ENCODE measurements around the gene LILRB3. TPM values are rescaled to one million over a fixed set of nuclear protein-coding genes. Genes with fewer than 3 reads are reported as not detected.

The LILRB3 gene
- total and polyA plus RNA-seq, 2 donors (not counting 1 experiment from before 2014, with no cell fraction given), result not detected

GRCh38 chr19:54206831-54207177 lies 16.0 kb downstream of the LILRB3 start:
- no peak overlapping the region for H3K27ac ChIP-seq (ENCODE audit: insufficient read depth, low read length)
- peaks cover 5% of the 10 kb centered on the region for H4K20me1 ChIP-seq (ENCODE audit: control insufficient read depth, extremely low read depth, insufficient read depth, low read length)
- no peak overlapping the region for H3K4me3 ChIP-seq (replicated peaks in 1 of 4; ENCODE audit: control extremely low read depth in 1 of 4, insufficient read depth in 1 of 4, low read depth in 3 of 4, low read length in 4 of 4)
- H2AFZ ChIP-seq (ENCODE audit: low read length), result no peak overlapping the region
- TF ChIP-seq EZH2 (IDR thresholded peaks at IDR 0.05; ENCODE audit: low read length, missing control alignments), result no peak
- TF ChIP-seq, protein P1, sequence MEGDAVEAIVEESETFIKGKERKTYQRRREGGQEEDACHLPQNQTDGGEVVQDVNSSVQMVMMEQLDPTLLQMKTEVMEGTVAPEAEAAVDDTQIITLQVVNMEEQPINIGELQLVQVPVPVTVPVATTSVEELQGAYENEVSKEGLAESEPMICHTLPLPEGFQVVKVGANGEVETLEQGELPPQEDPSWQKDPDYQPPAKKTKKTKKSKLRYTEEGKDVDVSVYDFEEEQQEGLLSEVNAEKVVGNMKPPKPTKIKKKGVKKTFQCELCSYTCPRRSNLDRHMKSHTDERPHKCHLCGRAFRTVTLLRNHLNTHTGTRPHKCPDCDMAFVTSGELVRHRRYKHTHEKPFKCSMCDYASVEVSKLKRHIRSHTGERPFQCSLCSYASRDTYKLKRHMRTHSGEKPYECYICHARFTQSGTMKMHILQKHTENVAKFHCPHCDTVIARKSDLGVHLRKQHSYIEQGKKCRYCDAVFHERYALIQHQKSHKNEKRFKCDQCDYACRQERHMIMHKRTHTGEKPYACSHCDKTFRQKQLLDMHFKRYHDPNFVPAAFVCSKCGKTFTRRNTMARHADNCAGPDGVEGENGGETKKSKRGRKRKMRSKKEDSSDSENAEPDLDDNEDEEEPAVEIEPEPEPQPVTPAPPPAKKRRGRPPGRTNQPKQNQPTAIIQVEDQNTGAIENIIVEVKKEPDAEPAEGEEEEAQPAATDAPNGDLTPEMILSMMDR (conservative IDR thresholded peaks at IDR 0.05 in 1 of 2, IDR thresholded peaks at IDR 0.05 in 1 of 2; ENCODE audit: low read depth in 1 of 2, low read length in 2 of 2), result no peak
- no peaks in the 10 kb centered on the region for H3K9me3 ChIP-seq (ENCODE audit: control insufficient read depth, insufficient read depth, low read depth, low read length)
- no peak for DNase-seq (ENCODE audit: low read depth in 2 of 2)
- no peaks in the 10 kb centered on the region for H3K27me3 ChIP-seq (ENCODE audit: control insufficient read depth, insufficient read depth, low read length)
- no peak overlapping the region for H3K4me2 ChIP-seq (ENCODE audit: extremely low read depth, insufficient read depth, low read length)
- peaks cover 34% of the 10 kb centered on the region for H3K36me3 ChIP-seq (ENCODE audit: control insufficient read depth, insufficient read depth, low read length)
- peaks cover 73% of the 10 kb centered on the region for H3K79me2 ChIP-seq (ENCODE audit: control insufficient read depth, insufficient read depth, low read length)
- no peak overlapping the region for H3K9ac ChIP-seq (ENCODE audit: insufficient read depth, low read length)
- H3K4me1 ChIP-seq (ENCODE audit: control insufficient read depth, extremely low read depth, insufficient read depth, low read length), result peaks cover 36% of the 10 kb centered on the region

DNA sequence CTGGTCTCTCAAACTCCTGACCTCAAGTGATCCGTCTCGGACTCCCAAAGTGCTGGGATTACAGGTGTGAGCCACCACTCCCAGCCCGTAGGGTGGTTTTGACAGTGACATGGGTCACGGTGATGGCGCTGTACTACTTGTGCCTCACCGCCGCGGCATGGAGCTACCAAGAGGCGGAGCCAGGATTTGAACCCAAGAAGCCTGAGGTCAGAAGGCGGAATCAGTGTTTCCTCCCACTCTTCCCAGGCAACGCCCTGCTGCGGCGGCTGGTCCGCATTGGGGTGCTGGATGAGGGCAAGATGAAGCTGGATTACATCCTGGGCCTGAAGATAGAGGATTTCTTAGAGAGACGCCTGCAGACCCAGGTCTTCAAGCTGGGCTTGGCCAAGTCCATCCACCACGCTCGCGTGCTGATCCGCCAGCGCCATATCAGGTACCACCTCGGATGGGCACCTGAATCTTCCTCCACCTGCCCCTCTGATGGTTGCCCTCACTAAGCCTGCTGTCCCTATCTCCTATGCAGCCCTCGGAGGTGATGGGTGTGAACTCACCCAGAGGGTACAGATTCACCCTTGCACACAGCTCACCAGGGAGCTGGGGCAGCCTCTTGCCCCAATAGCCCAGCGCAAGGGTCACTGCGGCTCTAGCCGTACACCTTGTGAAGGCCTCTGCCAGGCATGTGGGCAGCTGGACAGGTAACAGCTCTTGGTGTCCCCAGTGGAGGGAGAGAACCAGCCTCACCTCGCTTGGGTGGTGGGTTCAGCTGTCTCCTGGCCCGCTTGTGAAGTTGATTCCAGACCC lies 16.6 kb downstream of the LILRB3 start:
- H3K79me2 ChIP-seq (ENCODE audit: control insufficient read depth, insufficient read depth, low read length), result peaks cover 76% of the 10 kb centered on the region
- no peak for DNase-seq (ENCODE audit: low read depth in 2 of 2)
- H3K9ac ChIP-seq (ENCODE audit: insufficient read depth, low read length), result no peak overlapping the region
- H3K4me1 ChIP-seq (ENCODE audit: control insufficient read depth, extremely low read depth, insufficient read depth, low read length), result peaks cover 38% of the 10 kb centered on the region
- no peaks in the 10 kb centered on the region for H3K9me3 ChIP-seq (ENCODE audit: control insufficient read depth, insufficient read depth, low read depth, low read length)
- no peak for TF ChIP-seq EZH2 (IDR thresholded peaks at IDR 0.05; ENCODE audit: low read length, missing control alignments)
- TF ChIP-seq, protein P1 (conservative IDR thresholded peaks at IDR 0.05 in 1 of 2, IDR thresholded peaks at IDR 0.05 in 1 of 2; ENCODE audit: low read depth in 1 of 2, low read length in 2 of 2), result no peak
- H3K4me3 ChIP-seq (replicated peaks in 1 of 4; ENCODE audit: control extremely low read depth in 1 of 4, insufficient read depth in 1 of 4, low read depth in 3 of 4, low read length in 4 of 4), result no peak overlapping the region
- no peak overlapping the region for H2AFZ ChIP-seq (ENCODE audit: low read length)
- H3K27me3 ChIP-seq (ENCODE audit: control insufficient read depth, insufficient read depth, low read length), result no peaks in the 10 kb centered on the region
- H3K4me2 ChIP-seq (ENCODE audit: extremely low read depth, insufficient read depth, low read length), result no peak overlapping the region
- no peak overlapping the region for H3K27ac ChIP-seq (ENCODE audit: insufficient read depth, low read length)
- peaks cover 5% of the 10 kb centered on the region for H4K20me1 ChIP-seq (ENCODE audit: control insufficient read depth, extremely low read depth, insufficient read depth, low read length)
- H3K36me3 ChIP-seq (ENCODE audit: control insufficient read depth, insufficient read depth, low read length), result peaks cover 34% of the 10 kb centered on the region

DNA sequence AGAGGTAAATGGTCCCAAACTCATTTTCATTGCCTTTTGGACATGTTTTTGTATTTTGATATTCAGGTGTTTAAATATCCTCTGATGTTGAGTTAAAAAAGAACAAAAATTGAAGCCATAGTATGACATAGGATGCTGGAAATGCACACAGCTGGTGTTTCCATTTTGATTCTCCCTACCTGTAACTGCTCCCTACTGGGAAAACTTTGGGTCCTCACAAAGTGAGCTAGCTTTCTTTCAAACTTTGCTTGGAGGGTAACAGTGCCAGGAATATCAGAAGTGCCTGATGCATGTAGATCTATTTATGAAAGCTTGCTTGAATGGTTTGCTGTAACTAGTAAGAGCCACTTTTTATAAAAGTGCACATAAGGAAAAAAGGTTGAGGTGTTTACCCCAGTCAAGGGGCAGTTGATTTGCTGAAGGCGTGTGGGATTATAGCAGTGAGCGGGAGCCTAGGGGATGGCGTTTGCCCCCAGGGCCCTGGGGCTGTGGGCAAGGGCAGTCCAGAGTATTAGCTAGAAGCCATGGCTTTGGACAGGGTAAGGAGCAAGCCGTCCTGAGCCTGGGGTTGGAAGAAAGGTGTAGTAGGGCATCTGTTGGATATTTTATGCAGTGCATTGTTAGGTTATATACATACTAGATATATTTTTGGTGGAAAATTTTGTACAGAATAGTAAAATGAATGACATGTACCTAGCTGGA lies 17.9 kb downstream of the LILRB3 start:
- no peak for TF ChIP-seq EZH2 (IDR thresholded peaks at IDR 0.05; ENCODE audit: low read length, missing control alignments)
- TF ChIP-seq, protein P1 (conservative IDR thresholded peaks at IDR 0.05 in 1 of 2, IDR thresholded peaks at IDR 0.05 in 1 of 2; ENCODE audit: low read depth in 1 of 2, low read length in 2 of 2), result no peak
- H2AFZ ChIP-seq (ENCODE audit: low read length), result no peak overlapping the region
- peaks cover 34% of the 10 kb centered on the region for H3K4me1 ChIP-seq (ENCODE audit: control insufficient read depth, extremely low read depth, insufficient read depth, low read length)
- H3K79me2 ChIP-seq (ENCODE audit: control insufficient read depth, insufficient read depth, low read length), result peaks cover 79% of the 10 kb centered on the region
- H3K27ac ChIP-seq (ENCODE audit: insufficient read depth, low read length), result no peak overlapping the region
- H3K27me3 ChIP-seq (ENCODE audit: control insufficient read depth, insufficient read depth, low read length), result no peaks in the 10 kb centered on the region
- H3K4me3 ChIP-seq (replicated peaks in 1 of 4; ENCODE audit: control extremely low read depth in 1 of 4, insufficient read depth in 1 of 4, low read depth in 3 of 4, low read length in 4 of 4), result peak overlapping the region in 1 of 4 experiments; percentile 21
- peaks cover 34% of the 10 kb centered on the region for H3K36me3 ChIP-seq (ENCODE audit: control insufficient read depth, insufficient read depth, low read length)
- no peak for DNase-seq (ENCODE audit: low read depth in 2 of 2)
- H4K20me1 ChIP-seq (ENCODE audit: control insufficient read depth, extremely low read depth, insufficient read depth, low read length), result peaks cover 5% of the 10 kb centered on the region
- no peak overlapping the region for H3K9ac ChIP-seq (ENCODE audit: insufficient read depth, low read length)
- no peaks in the 10 kb centered on the region for H3K9me3 ChIP-seq (ENCODE audit: control insufficient read depth, insufficient read depth, low read depth, low read length)
- H3K4me2 ChIP-seq (ENCODE audit: extremely low read depth, insufficient read depth, low read length), result peak overlapping the region; percentile 40
